Testis (tissue), 2 donors: ENCODE measurements around the gene ANKRD33B.

Source experiments
- POLR2A ChIP-seq: fragments of 450-650 bp; IDR thresholded peaks from one replicate; pipeline ENCODE4 v1.6.1; 2017; ENCODE audit warnings: antibody characterized with exemption, mild to moderate bottlenecking, moderate library complexity
- TF ChIP-seq, protein P1 (sequence below), 3 experiments: fragments of 450-650 bp in 2 of 3; fragments of 200-600 bp in 1 of 3; sonication (generic) in 1 of 3; IDR thresholded peaks; one replicate each; pipeline ENCODE4 v1.5.1; 2016 to 2019; ENCODE audit warnings: antibody characterized with exemption in 3 of 3, mild to moderate bottlenecking in 2 of 3, moderate library complexity in 1 of 3

DNA sequence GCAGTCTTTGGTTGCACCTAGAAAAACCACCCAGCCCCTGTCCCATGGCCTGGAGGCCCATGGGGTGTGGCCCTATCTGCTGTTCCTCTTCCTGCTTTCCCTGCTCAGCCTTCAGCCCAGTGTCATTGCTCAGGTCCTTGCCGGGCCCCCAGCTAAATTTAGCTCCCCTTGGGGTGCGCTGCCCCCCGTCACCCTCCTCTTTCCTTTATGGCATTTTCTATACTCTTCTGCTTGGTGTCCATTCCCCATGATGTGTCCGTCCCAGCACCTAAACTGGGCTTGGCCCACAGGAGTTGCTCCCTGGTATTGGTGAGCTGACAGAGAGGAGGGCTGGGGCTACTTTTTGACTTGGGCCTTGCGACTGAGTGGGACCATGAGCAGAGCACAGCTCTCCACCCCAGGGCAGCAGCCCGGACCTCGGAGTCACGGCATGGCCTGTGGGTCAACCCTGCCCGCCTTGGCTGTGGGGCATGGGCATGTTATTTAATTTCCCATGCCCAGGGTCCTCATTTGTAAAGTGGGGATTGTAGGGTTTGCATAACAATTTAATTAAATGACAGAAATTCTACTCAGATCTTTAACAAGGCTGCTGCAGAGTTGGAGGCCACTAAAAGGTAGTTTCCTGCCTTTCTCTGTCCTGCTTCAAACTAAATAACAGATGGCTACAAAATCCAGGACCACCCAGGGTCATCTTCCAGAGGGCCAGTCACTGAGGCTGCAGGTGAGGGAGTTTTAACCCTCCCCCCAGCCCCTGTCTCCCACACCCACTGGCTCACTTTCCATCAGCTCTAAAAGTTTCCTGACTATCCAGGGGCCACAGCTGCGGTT lies 99.0 kb downstream of the ANKRD33B start:
- TF ChIP-seq, protein P1, sequence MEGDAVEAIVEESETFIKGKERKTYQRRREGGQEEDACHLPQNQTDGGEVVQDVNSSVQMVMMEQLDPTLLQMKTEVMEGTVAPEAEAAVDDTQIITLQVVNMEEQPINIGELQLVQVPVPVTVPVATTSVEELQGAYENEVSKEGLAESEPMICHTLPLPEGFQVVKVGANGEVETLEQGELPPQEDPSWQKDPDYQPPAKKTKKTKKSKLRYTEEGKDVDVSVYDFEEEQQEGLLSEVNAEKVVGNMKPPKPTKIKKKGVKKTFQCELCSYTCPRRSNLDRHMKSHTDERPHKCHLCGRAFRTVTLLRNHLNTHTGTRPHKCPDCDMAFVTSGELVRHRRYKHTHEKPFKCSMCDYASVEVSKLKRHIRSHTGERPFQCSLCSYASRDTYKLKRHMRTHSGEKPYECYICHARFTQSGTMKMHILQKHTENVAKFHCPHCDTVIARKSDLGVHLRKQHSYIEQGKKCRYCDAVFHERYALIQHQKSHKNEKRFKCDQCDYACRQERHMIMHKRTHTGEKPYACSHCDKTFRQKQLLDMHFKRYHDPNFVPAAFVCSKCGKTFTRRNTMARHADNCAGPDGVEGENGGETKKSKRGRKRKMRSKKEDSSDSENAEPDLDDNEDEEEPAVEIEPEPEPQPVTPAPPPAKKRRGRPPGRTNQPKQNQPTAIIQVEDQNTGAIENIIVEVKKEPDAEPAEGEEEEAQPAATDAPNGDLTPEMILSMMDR (IDR thresholded peaks at IDR 0.05) = no peak
- TF ChIP-seq POLR2A = no peak
